ENCODE measurements around the gene LYRM7. TPM values are rescaled to one million over a fixed set of nuclear protein-coding genes. Genes with fewer than 3 reads are reported as not detected.

The LYRM7 gene
- total RNA-seq, 2 experiments from 2014 or later = 14.4 to 25.5 TPM

- peak overlapping the region; percentile 80; the same call in 1 of the 2 replicates for H2AFZ ChIP-seq (ENCODE audit: low read length)
- BruUV-seq (replicated peaks) = no TSS peak
- peak overlapping the region; percentile 68 for H3K4me3 ChIP-seq (ENCODE audit: low read depth, low read length, poor library complexity, severe bottlenecking)
- H3K79me2 ChIP-seq (ENCODE audit: insufficient read depth, low read depth, low read length) = peaks cover 40% of the 10 kb centered on the region
- DNase-seq (ENCODE audit: low spot score) = no peak
- H3K9me2 ChIP-seq (ENCODE audit: insufficient read depth, low read length) = no peaks in the 10 kb centered on the region
- no peaks in the 10 kb centered on the region for H4K20me1 ChIP-seq (ENCODE audit: insufficient read depth, low read length)
- peak overlapping the region; percentile 91 for H3K4me2 ChIP-seq (ENCODE audit: low read length)
- peak overlapping the region; percentile 96 for H3K27ac ChIP-seq (ENCODE audit: low read depth, low read length, poor library complexity, severe bottlenecking)
- no peaks in the 10 kb centered on the region; the same call in 1 of the 2 replicates for H3K36me3 ChIP-seq (ENCODE audit: insufficient read depth, low read length)
- no peaks in the 10 kb centered on the region for H3K9me3 ChIP-seq (ENCODE audit: low read length)
- TF ChIP-seq CTCF (conservative IDR thresholded peaks at IDR 0.05; ENCODE audit: low read length) (no peak), EZH2phosphoT487 (IDR thresholded peaks at IDR 0.05; ENCODE audit: borderline replicate concordance, low read depth, low read length) (no peak)
- POLR2A ChIA-PET = interaction anchor here (0.6 to 7.5 kb wide), 12 partner anchors 9 to 242 kb away, joined by 3 to 67 read pairs (median 3); partner anchors contain the start of genes CDC42SE2 and LYRM7
- intact Hi-C loops (cut with micrococcal nuclease; ENCODE audit: unreplicated experiment) = loop anchor here (1.0 kb wide), 3 partner anchors 39 to 54 kb away; partner anchors contain the start of genes HINT1 and LYRM7
- CTCF ChIA-PET (ENCODE audit: unreplicated experiment) = no interaction called here
- peaks cover 62% of the 10 kb centered on the region for H3K4me1 ChIP-seq (ENCODE audit: insufficient read depth, low read length, poor library complexity, severe bottlenecking)
These were observed 38.4 kb downstream of the LYRM7 start for GRCh38 chr5:131209175-131209505.

GRCh38 chr5:131209506-131210150 lies 38.9 kb downstream of the LYRM7 start:
- TF ChIP-seq EZH2phosphoT487 (IDR thresholded peaks at IDR 0.05; ENCODE audit: borderline replicate concordance, low read depth, low read length) = no peak
- TF ChIP-seq CTCF (conservative IDR thresholded peaks at IDR 0.05; ENCODE audit: low read length) = no peak
- peak; percentile 94 for DNase-seq (ENCODE audit: low spot score)
- peak overlapping the region; percentile 96 for H3K27ac ChIP-seq (ENCODE audit: low read depth, low read length, poor library complexity, severe bottlenecking)
- H3K36me3 ChIP-seq (ENCODE audit: insufficient read depth, low read length) = no peaks in the 10 kb centered on the region; the same call in 1 of the 2 replicates
- H3K4me1 ChIP-seq (ENCODE audit: insufficient read depth, low read length, poor library complexity, severe bottlenecking) = peaks cover 67% of the 10 kb centered on the region
- peak overlapping the region; percentile 80; the same call in 1 of the 2 replicates for H2AFZ ChIP-seq (ENCODE audit: low read length)
- BruUV-seq (replicated peaks) = no TSS peak
- peaks cover 45% of the 10 kb centered on the region for H3K79me2 ChIP-seq (ENCODE audit: insufficient read depth, low read depth, low read length)
- peak overlapping the region; percentile 68 for H3K4me3 ChIP-seq (ENCODE audit: low read depth, low read length, poor library complexity, severe bottlenecking)
- peak overlapping the region; percentile 91 for H3K4me2 ChIP-seq (ENCODE audit: low read length)
- no peaks in the 10 kb centered on the region for H4K20me1 ChIP-seq (ENCODE audit: insufficient read depth, low read length)
- ChIA-PET CTCF (ENCODE audit: unreplicated experiment) (interaction anchor here (0.6 kb wide), 2 partner anchors 44 to 172 kb away, joined by 3 read pairs; no protein-coding TSS in a partner anchor), POLR2A (interaction anchor here (0.6 to 7.5 kb wide), 14 partner anchors 8 to 242 kb away, joined by 3 to 67 read pairs (median 3); partner anchors contain the start of genes CDC42SE2 and LYRM7)
- H3K9me3 ChIP-seq (ENCODE audit: low read length) = no peaks in the 10 kb centered on the region
- H3K9me2 ChIP-seq (ENCODE audit: insufficient read depth, low read length) = no peaks in the 10 kb centered on the region
- intact Hi-C loops (cut with micrococcal nuclease; ENCODE audit: unreplicated experiment) = loop anchor here (1.0 to 2.0 kb wide), 5 partner anchors 39 to 173 kb away; partner anchors contain the start of genes HINT1 and LYRM7
